Spleen (tissue), 11 donors: ENCODE results near the gene DVL1. TPM values are rescaled to one million over a fixed set of nuclear protein-coding genes. Genes with fewer than 3 reads are reported as not detected.

Source experiments
- DNase-seq: peaks from one replicate; pipeline ENCODE4 v3.0.0-alpha.2; 2020
- H3K27ac ChIP-seq, 8 donors: fragments of 200-600 bp; sonication (generic) in 7 of 8; 1 replicate in 4 of 8; 2 replicates in 4 of 8; pipeline versions ENCODE4 v1.5.0 to v1.8.0; 2016 to 2021; ENCODE audit warnings: inconsistent platforms in 4 of 8, mild to moderate bottlenecking in 4 of 8, moderate library complexity in 1 of 8
- H3K27me3 ChIP-seq, 7 donors: fragments of 200-600 bp; sonication (generic) in 6 of 7; replicated peaks in 1 of 7; 1 replicate in 4 of 7; 2 replicates in 3 of 7; pipeline versions ENCODE4 v1.5.0 to v1.8.0; 2016 to 2021; ENCODE audit warnings: inconsistent platforms in 3 of 7, mild to moderate bottlenecking in 1 of 7
- H3K36me3 ChIP-seq, 6 donors: fragments of 200-600 bp; sonication (generic) in 5 of 6; 1 replicate in 4 of 6; 2 replicates in 2 of 6; pipeline versions ENCODE4 v1.5.0 to v1.8.0; 2016 to 2021; ENCODE audit warnings: inconsistent platforms in 2 of 6
- H3K4me1 ChIP-seq, 6 donors: fragments of 200-600 bp; sonication (generic) in 5 of 6; 1 replicate in 3 of 6; 2 replicates in 3 of 6; pipeline versions ENCODE4 v1.5.0 to v1.8.0; 2016 to 2021; ENCODE audit warnings: inconsistent platforms in 3 of 6
- H3K4me3 ChIP-seq, 8 donors: fragments of 200-600 bp; sonication (generic) in 7 of 8; 1 replicate in 4 of 8; 2 replicates in 4 of 8; pipeline versions ENCODE4 v1.5.0 to v1.8.0; 2016 to 2021; ENCODE audit warnings: inconsistent platforms in 4 of 8, mild to moderate bottlenecking in 4 of 8, moderate library complexity in 2 of 8
- H3K9me3 ChIP-seq, 8 donors: fragments of 200-600 bp; sonication (generic) in 7 of 8; 1 replicate in 4 of 8; 2 replicates in 4 of 8; pipeline versions ENCODE4 v1.5.0 to v1.8.0; 2016 to 2021; ENCODE audit warnings: inconsistent platforms in 4 of 8
- CTCF ChIP-seq, 11 experiments: fragments of 200-600 bp in 7 of 11; fragments of 450-650 bp in 4 of 11; sonication (generic) in 4 of 11; IDR thresholded peaks in 8 of 11; conservative IDR thresholded peaks in 3 of 11; 1 replicate in 7 of 11; 2 replicates in 4 of 11; pipeline versions ENCODE4 v1.4.0 to v1.8.0; 2016 to 2021; ENCODE audit warnings: antibody characterized with exemption in 11 of 11, inconsistent platforms in 4 of 11, mild to moderate bottlenecking in 1 of 11
- POLR2A ChIP-seq, 3 donors: fragments of 450-650 bp; IDR thresholded peaks; one replicate each; pipeline ENCODE4 v1.5.1; 2017; ENCODE audit warnings: antibody characterized with exemption in 3 of 3, mild to moderate bottlenecking in 1 of 3
- POLR2AphosphoS5 ChIP-seq, 3 donors: sonication (generic); formaldehyde crosslinking; IDR thresholded peaks; one replicate each; pipeline ENCODE4 v1.5.1; 2017; ENCODE audit warnings: antibody characterized with exemption in 3 of 3
- WGBS, 5 donors: extraction: QIAGEN DNeasy Blood & Tissue Kit in 3 of 5; methylation state at CpG; one replicate each; pipeline versions ENCODE4 v1.1.5 to v1.1.7; 2013 to 2018; 5-methylcytosine and 5-hydroxymethylcytosine counted together
- intact Hi-C: fragments of 100-400 bp; cut with DNase I; formaldehyde crosslinking; loops from one replicate; pipeline ENCODE4 v1.15.0; 2023; ENCODE audit warnings: low total_unique reads
- polyA plus RNA-seq, 3 donors: library from polyadenylated mRNA; stranded (reverse); fragments of 200-250 nt; gene quantifications; one replicate each; pipeline ENCODE4 v1.2.1, GENCODE V29; 2013
- total RNA-seq, 7 donors: library from RNA; depleted of rRNA in 3 of 7; stranded (reverse); fragments of >200 nt in 3 of 7; fragmentation: NEBNext Ultra II Directional in 4 of 7; extraction: Animal tissue kit (Norgen Biotek cat#: 25700) in 4 of 7; gene quantifications; one replicate each; pipeline versions ENCODE4 v1.1.0 to v1.2.1, GENCODE V29; 2016 to 2021
- donor health status: healthy with polysubstance abuse.
- donor health status: DM: no; HTN: no; CAD: no; lungs with moderate emphysema.
- donor health status: DM: no; HTN: no; CAD: no.
- donor health status: Bipolar disorder and iron deficiency.
- donor health status: healthy.
- donor health status: DM: no; HTN: no; CAD: no.
- donor health status: DM: yes; HTN: yes; CAD: no.

DVL1 gene
- total and polyA plus RNA-seq, 10 donors = 18.1 to 59.1 (median 39.2) TPM

DNA sequence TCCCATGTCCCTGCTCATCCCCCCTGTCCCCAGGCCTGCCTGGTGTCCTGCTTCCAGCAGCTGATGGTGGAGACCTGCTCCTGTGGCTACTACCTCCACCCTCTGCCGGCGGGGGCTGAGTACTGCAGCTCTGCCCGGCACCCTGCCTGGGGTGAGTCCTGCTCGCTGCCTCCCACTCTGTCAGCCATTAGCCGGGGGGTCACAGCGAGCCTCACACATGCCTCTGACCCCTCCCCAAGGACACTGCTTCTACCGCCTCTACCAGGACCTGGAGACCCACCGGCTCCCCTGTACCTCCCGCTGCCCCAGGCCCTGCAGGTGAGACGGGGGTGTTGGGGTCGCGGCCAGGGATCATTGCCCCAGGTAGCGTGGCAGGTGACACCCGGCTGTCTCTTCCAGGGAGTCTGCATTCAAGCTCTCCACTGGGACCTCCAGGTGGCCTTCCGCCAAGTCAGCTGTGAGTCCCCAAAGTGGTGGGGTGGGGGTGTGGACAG is 58.9 kb downstream of the DVL1 start:
- Histone ChIP-seq H3K27me3 (peaks cover 0 to 27% (median 0%) of the 10 kb centered on the region in 7 donors), H3K4me3 (no peak overlapping the region), H3K36me3 (peaks cover 0 to 27% (median 2%) of the 10 kb centered on the region in 6 donors), H3K4me1 (peaks cover 0 to 33% (median 14%) of the 10 kb centered on the region in 6 donors), H3K9me3 (no peaks in the 10 kb centered on the region), H3K27ac (no peak overlapping the region)
- intact Hi-C loops = no loop called here
- DNase-seq = peak; percentile 91
- TF ChIP-seq POLR2A (IDR thresholded peaks at IDR 0.05) (no peak), CTCF (IDR thresholded peaks at IDR 0.05 in 8 of 11, conservative IDR thresholded peaks at IDR 0.05 in 3 of 11) (peak; percentile 47 to 81 (median 70))
- 24 to 71% (median 57%) methylated on average over 5 to 15 of the region's 15 CpGs for WGBS, 5 donors

DNA sequence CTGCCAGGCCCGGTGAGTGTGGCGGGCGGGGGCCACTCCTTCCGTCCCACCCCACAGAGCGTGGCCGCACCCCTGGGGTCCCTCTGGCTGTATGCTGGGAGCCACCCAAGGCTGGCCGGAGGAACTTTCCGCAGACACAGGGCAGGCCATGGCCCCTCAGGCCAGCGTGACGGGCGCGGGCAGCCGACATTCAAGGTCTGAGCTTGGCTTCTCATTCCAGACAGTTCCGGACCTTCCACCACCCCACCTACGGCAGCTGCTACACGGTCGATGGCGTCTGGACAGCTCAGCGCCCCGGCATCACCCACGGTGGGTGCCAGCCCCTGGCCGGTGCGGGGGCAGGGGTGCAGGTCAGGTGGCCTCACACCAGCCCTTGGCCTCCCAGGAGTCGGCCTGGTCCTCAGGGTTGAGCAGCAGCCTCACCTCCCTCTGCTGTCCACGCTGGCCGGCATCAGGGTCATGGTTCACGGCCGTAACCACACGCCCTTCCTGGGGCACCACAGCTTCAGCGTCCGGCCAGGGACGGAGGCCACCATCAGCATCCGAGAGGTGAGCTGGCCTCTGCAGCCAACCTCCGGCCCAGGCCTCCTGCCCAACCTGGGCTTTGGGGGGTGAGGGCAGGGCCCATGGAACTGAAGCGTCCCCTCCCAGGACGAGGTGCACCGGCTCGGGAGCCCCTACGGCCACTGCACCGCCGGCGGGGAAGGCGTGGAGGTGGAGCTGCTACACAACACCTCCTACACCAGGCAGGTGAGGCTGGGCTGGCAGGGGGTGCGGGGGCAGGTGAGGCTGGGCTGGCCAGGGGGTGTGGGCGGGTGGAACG is 61.7 kb downstream of the DVL1 start:
- intact Hi-C loops = no loop called here
- Histone ChIP-seq H3K27ac (peak overlapping the region in 5 of 8 donors; percentile 4 to 58 (median 33)), H3K27me3 (peaks cover 0 to 33% (median 0%) of the 10 kb centered on the region in 7 donors), H3K4me3 (no peak overlapping the region), H3K36me3 (no peaks in the 10 kb centered on the region), H3K9me3 (no peaks in the 10 kb centered on the region), H3K4me1 (peaks cover 0 to 33% (median 14%) of the 10 kb centered on the region in 6 donors)
- WGBS, 5 donors = 61 to 82% (median 79%) methylated on average over 5 to 46 of the region's 46 CpGs
- TF ChIP-seq POLR2A (IDR thresholded peaks at IDR 0.05) (no peak), CTCF (IDR thresholded peaks at IDR 0.05 in 8 of 11, conservative IDR thresholded peaks at IDR 0.05 in 3 of 11) (no peak), POLR2AphosphoS5 (IDR thresholded peaks at IDR 0.05) (peak in 2 of 3 donors; percentile 28 to 57)
- peak; percentile 79 for DNase-seq

GRCh38 chr1:1286313-1287261 is 62.6 kb downstream of the DVL1 start:
- WGBS, 5 donors = 67 to 77% (median 71%) methylated on average over 14 to 50 of the region's 50 CpGs
- Histone ChIP-seq H3K4me1 (peaks cover 0 to 24% (median 10%) of the 10 kb centered on the region in 6 donors), H3K27ac (peak overlapping the region in 5 of 8 donors; percentile 4 to 58 (median 33)), H3K36me3 (no peaks in the 10 kb centered on the region), H3K27me3 (peaks cover 0 to 33% (median 0%) of the 10 kb centered on the region in 7 donors), H3K4me3 (no peak overlapping the region), H3K9me3 (no peaks in the 10 kb centered on the region)
- intact Hi-C loops = no loop called here
- TF ChIP-seq POLR2A (IDR thresholded peaks at IDR 0.05) (no peak), CTCF (IDR thresholded peaks at IDR 0.05 in 8 of 11, conservative IDR thresholded peaks at IDR 0.05 in 3 of 11) (no peak), POLR2AphosphoS5 (IDR thresholded peaks at IDR 0.05) (no peak)
- peak; percentile 80 for DNase-seq
